GM23338 (cell line): Measurements from ENCODE around the gene SDHAF4. TPM values are rescaled to one million over a fixed set of nuclear protein-coding genes. Genes with fewer than 3 reads are reported as not detected.
A peak's percentile ranks its signal among the peaks of the same experiment; 100 is the strongest.

Source experiments
- ATAC-seq: fragments of 200-7000 bp; cut with Tn5 transposase; 3 replicates; pipeline ENCODE4 v1.9.1; 2020
- DNase-seq: peaks from one replicate; pipeline ENCODE4 v3.0.0-alpha.2; 2015; ENCODE audit warnings: low spot score
- H2AFZ ChIP-seq: fragments of 200-600 bp; sonication (generic); 2 replicates; pipeline ENCODE4 v1.8.0; 2016; ENCODE audit warnings: antibody characterized with exemption, mild to moderate bottlenecking, moderate library complexity
- H3F3A ChIP-seq: fragments of 200-600 bp; sonication (generic); replicated peaks from 2 replicates; pipeline ENCODE4 v1.8.0; 2017; ENCODE audit warnings: antibody characterized with exemption, mixed run types, low read depth
- H3K27ac ChIP-seq: fragments of 200-600 bp; sonication (generic); 2 replicates; pipeline ENCODE4 v1.6.1; 2016; ENCODE audit warnings: low read depth
- H3K27me3 ChIP-seq: fragments of 200-600 bp; sonication (generic); 2 replicates; pipeline ENCODE4 v1.8.0; 2016; ENCODE audit warnings: mild to moderate bottlenecking, mixed run types, moderate library complexity; ENCODE audit not compliant: insufficient read depth
- H3K36me3 ChIP-seq: fragments of 200-600 bp; sonication (generic); 2 replicates; pipeline ENCODE4 v1.8.0; 2016; ENCODE audit warnings: mild to moderate bottlenecking; ENCODE audit not compliant: insufficient read depth
- H3K4me1 ChIP-seq: fragments of 200-600 bp; sonication (generic); 2 replicates; pipeline ENCODE4 v1.8.0; 2016; ENCODE audit warnings: mild to moderate bottlenecking, moderate library complexity; ENCODE audit not compliant: insufficient read depth
- H3K4me2 ChIP-seq: fragments of 200-600 bp; sonication (generic); 2 replicates; pipeline ENCODE4 v1.7.1; 2017; ENCODE audit warnings: mixed run types
- H3K4me3 ChIP-seq: fragments of 200-600 bp; sonication (generic); 2 replicates; pipeline ENCODE4 v1.6.1; 2016; ENCODE audit warnings: mixed run types
- H3K79me2 ChIP-seq: fragments of 200-600 bp; sonication (generic); replicated peaks from 2 replicates; pipeline ENCODE4 v1.8.0; 2017; ENCODE audit warnings: mild to moderate bottlenecking; ENCODE audit not compliant: insufficient read depth
- H3K9me2 ChIP-seq: fragments of 200-600 bp; sonication (generic); 2 replicates; pipeline ENCODE4 v1.8.0; 2017; ENCODE audit not compliant: insufficient read depth
- H4K20me1 ChIP-seq: fragments of 200-600 bp; sonication (generic); replicated peaks from 2 replicates; pipeline ENCODE4 v1.8.0; 2017; ENCODE audit warnings: mild to moderate bottlenecking; ENCODE audit not compliant: insufficient read depth
- H3K27ac Mint-ChIP-seq: 2 replicates; pipeline ENCODE4 v1.8.0; 2020; ENCODE audit warnings: inconsistent platforms, mild to moderate bottlenecking, moderate library complexity, mixed read lengths
- H3K27me3 Mint-ChIP-seq: 3 replicates; pipeline ENCODE4 v1.8.0; 2022; ENCODE audit warnings: low read depth, mild to moderate bottlenecking, moderate library complexity, mixed read lengths, inconsistent platforms; ENCODE audit not compliant: insufficient read depth, poor library complexity
- H3K36me3 Mint-ChIP-seq: 3 replicates; pipeline ENCODE4 v1.8.0; 2021; ENCODE audit warnings: low read depth, mild to moderate bottlenecking, inconsistent platforms, moderate library complexity, mixed read lengths
- H3K4me1 Mint-ChIP-seq: 3 replicates; pipeline ENCODE4 v1.8.0; 2020; ENCODE audit warnings: mild to moderate bottlenecking, inconsistent platforms, mixed read lengths
- H3K4me3 Mint-ChIP-seq: 3 replicates; pipeline ENCODE4 v1.8.0; 2021; ENCODE audit warnings: moderate library complexity, mild to moderate bottlenecking, inconsistent platforms, mixed read lengths
- H3K9me3 Mint-ChIP-seq: 3 replicates; pipeline ENCODE4 v1.8.0; 2020; ENCODE audit warnings: moderate library complexity, mild to moderate bottlenecking, inconsistent platforms, mixed read lengths
- CREB1 ChIP-seq: fragments of 250-450 bp; sonication (Bioruptor Pico); IDR thresholded peaks from 2 replicates; pipeline ENCODE4 v1.5.0; 2020; ENCODE audit warnings: low read depth, mild to moderate bottlenecking, moderate library complexity
- ETS1 ChIP-seq: IDR thresholded peaks from 2 replicates; pipeline ENCODE4 v1.6.1; 2016; ENCODE audit warnings: antibody characterized with exemption
- EZH2 ChIP-seq: fragments of 200-600 bp; sonication (generic); IDR thresholded peaks from one replicate; pipeline ENCODE4 v1.8.0; 2017; ENCODE audit warnings: antibody characterized with exemption, mild to moderate bottlenecking, low read depth; ENCODE audit not compliant: unreplicated experiment
- EZH2phosphoT487 ChIP-seq: fragments of 200-600 bp; sonication (generic); IDR thresholded peaks from one replicate; pipeline ENCODE4 v1.8.1; 2018; ENCODE audit warnings: antibody characterized with exemption; ENCODE audit not compliant: unreplicated experiment
- JUNB ChIP-seq: IDR thresholded peaks from one replicate; pipeline ENCODE4 v1.6.1; 2016; ENCODE audit warnings: antibody characterized with exemption; ENCODE audit not compliant: unreplicated experiment
- POLR2AphosphoS5 ChIP-seq: IDR thresholded peaks from 2 replicates; pipeline ENCODE4 v1.6.1; 2016; ENCODE audit warnings: antibody characterized with exemption, low read depth
- REST ChIP-seq: IDR thresholded peaks from one replicate; pipeline ENCODE4 v1.6.1; 2018; ENCODE audit warnings: antibody characterized with exemption; ENCODE audit not compliant: unreplicated experiment
- ZNF114 ChIP-seq: fragments of 250-450 bp; sonication (Bioruptor Pico); IDR thresholded peaks from 2 replicates; pipeline ENCODE4 v1.5.0; 2020; ENCODE audit warnings: mild to moderate bottlenecking, moderate library complexity
- ZNF331 ChIP-seq: fragments of 250-450 bp; sonication (Bioruptor Pico); IDR thresholded peaks from 2 replicates; pipeline ENCODE4 v1.5.0; 2020; ENCODE audit warnings: low read depth, mild to moderate bottlenecking, moderate library complexity
- polyA plus RNA-seq: library from polyadenylated mRNA; unstranded; fragments of >200 nt; fragmentation: Nextera tagmentation; extraction: Ambion mirVana; gene quantifications from 2 replicates; pipeline ENCODE4 v1.2.1, GENCODE V29; 2016
- total RNA-seq: library from RNA; depleted of rRNA; stranded (reverse); fragments of >200 nt; shearing (Covaris generic); gene quantifications from 2 replicates; pipeline ENCODE4 v1.2.3, GENCODE V29; 2014
- TF ChIP-seq, protein P1 (sequence below), 2 experiments: fragments of 200-600 bp in 1 of 2; sonication (generic) in 1 of 2; conservative IDR thresholded peaks; 2 replicates each; pipeline versions ENCODE4 v1.5.1 to v1.6.1; 2016 to 2017; ENCODE audit warnings: antibody characterized with exemption in 2 of 2, low read depth in 2 of 2, mild to moderate bottlenecking in 2 of 2, moderate library complexity in 1 of 2

SDHAF4 gene
- total and polyA plus RNA-seq, 2 experiments from 2014 or later = 12.2 to 30.4 TPM

GRCh38 chr6:70593118-70593486, 26.4 kb downstream of the SDHAF4 start:
- Histone ChIP-seq H2AFZ (no peak overlapping the region), H4K20me1 (no peaks in the 10 kb centered on the region), H3K4me1 (no peaks in the 10 kb centered on the region), H3K4me3 (no peak overlapping the region), H3K4me2 (no peak overlapping the region), H3K36me3 (no peaks in the 10 kb centered on the region), H3F3A (no peaks in the 10 kb centered on the region), H3K79me2 (no peaks in the 10 kb centered on the region), H3K27me3 (no peaks in the 10 kb centered on the region), H3K27ac (no peak overlapping the region), H3K9me2 (no peaks in the 10 kb centered on the region)
- H3K9me3 Mint-ChIP-seq = no peaks in the 10 kb centered on the region; the same call in 2 of the 3 replicates
- H3K27ac Mint-ChIP-seq = no peak overlapping the region
- H3K27me3 Mint-ChIP-seq = peaks cover 2% of the 10 kb centered on the region
- no peak for ATAC-seq
- peaks cover 11% of the 10 kb centered on the region for H3K36me3 Mint-ChIP-seq
- no peaks in the 10 kb centered on the region for H3K4me1 Mint-ChIP-seq
- TF ChIP-seq, protein P1, sequence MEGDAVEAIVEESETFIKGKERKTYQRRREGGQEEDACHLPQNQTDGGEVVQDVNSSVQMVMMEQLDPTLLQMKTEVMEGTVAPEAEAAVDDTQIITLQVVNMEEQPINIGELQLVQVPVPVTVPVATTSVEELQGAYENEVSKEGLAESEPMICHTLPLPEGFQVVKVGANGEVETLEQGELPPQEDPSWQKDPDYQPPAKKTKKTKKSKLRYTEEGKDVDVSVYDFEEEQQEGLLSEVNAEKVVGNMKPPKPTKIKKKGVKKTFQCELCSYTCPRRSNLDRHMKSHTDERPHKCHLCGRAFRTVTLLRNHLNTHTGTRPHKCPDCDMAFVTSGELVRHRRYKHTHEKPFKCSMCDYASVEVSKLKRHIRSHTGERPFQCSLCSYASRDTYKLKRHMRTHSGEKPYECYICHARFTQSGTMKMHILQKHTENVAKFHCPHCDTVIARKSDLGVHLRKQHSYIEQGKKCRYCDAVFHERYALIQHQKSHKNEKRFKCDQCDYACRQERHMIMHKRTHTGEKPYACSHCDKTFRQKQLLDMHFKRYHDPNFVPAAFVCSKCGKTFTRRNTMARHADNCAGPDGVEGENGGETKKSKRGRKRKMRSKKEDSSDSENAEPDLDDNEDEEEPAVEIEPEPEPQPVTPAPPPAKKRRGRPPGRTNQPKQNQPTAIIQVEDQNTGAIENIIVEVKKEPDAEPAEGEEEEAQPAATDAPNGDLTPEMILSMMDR (conservative IDR thresholded peaks at IDR 0.05; ENCODE audit: low read depth in 2 of 2) = no peak
- TF ChIP-seq CREB1 (CRISPR knock-in tag) (no peak), JUNB (no peak), EZH2phosphoT487 (no peak), ZNF114 (CRISPR knock-in tag) (no peak), EZH2 (no peak)
- no peak overlapping the region for H3K4me3 Mint-ChIP-seq
- DNase-seq = no peak

DNA sequence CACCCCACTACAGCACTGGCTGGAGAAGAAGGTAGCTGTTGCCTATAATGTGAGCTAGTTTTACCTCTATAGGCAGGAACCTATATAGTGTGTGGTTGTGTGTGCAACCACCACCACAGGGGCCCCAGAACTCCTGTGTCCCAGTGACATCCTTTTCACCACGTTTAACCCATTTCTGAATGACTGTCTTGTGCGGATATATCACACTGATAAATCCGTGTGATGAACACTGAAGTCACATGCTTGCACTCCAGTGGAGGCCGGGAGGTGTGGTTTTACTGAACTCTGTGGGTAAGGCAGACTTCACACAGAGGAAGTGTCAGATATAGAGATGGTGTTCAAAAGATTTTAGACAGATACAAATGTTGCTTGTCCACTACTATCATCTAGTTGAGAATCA, 32.5 kb downstream of the SDHAF4 start:
- H3K9me3 Mint-ChIP-seq = peaks cover 10% of the 10 kb centered on the region
- Histone ChIP-seq H3K27ac (no peak overlapping the region), H3K36me3 (no peaks in the 10 kb centered on the region), H3K9me2 (peaks cover 4% of the 10 kb centered on the region), H3K4me2 (no peak overlapping the region), H3K79me2 (no peaks in the 10 kb centered on the region), H3F3A (no peaks in the 10 kb centered on the region), H4K20me1 (no peaks in the 10 kb centered on the region), H3K4me1 (peaks cover 21% of the 10 kb centered on the region), H3K4me3 (no peak overlapping the region), H2AFZ (no peak overlapping the region), H3K27me3 (no peaks in the 10 kb centered on the region)
- H3K36me3 Mint-ChIP-seq = peaks cover 14% of the 10 kb centered on the region
- H3K27ac Mint-ChIP-seq = peak overlapping the region; percentile 60; the same call in 1 of the 2 replicates
- H3K27me3 Mint-ChIP-seq = peaks cover 10% of the 10 kb centered on the region
- H3K4me3 Mint-ChIP-seq = no peak overlapping the region
- H3K4me1 Mint-ChIP-seq = peaks cover 29% of the 10 kb centered on the region
- no peak for ATAC-seq
- DNase-seq = no peak
- TF ChIP-seq ZNF114 (CRISPR knock-in tag) (no peak), ETS1 (no peak), POLR2AphosphoS5 (no peak), ZNF331 (CRISPR knock-in tag) (no peak), REST (no peak)
- TF ChIP-seq, protein P1 (conservative IDR thresholded peaks at IDR 0.05; ENCODE audit: low read depth in 2 of 2) = no peak
